PC-9 (cell line): ENCODE measurements around the gene ITPKC.

Experiments used
- EZH2 ChIP-seq: fragments of 200-600 bp; sonication (generic); IDR thresholded peaks from 2 replicates; pipeline ENCODE4 v1.8.0; 2017; ENCODE audit warnings: antibody characterized with exemption, low read depth
- TF ChIP-seq, protein P1 (sequence below): fragments of 200-600 bp; sonication (generic); conservative IDR thresholded peaks from 2 replicates; pipeline ENCODE4 v1.6.1; 2017; ENCODE audit warnings: mixed run types, antibody characterized with exemption, mild to moderate bottlenecking, moderate library complexity

GRCh38 chr19:40777937-40778705 lies 61.2 kb downstream of the ITPKC start, which contains the start of gene RAB4B:
- no peak for TF ChIP-seq EZH2
- TF ChIP-seq, protein P1, sequence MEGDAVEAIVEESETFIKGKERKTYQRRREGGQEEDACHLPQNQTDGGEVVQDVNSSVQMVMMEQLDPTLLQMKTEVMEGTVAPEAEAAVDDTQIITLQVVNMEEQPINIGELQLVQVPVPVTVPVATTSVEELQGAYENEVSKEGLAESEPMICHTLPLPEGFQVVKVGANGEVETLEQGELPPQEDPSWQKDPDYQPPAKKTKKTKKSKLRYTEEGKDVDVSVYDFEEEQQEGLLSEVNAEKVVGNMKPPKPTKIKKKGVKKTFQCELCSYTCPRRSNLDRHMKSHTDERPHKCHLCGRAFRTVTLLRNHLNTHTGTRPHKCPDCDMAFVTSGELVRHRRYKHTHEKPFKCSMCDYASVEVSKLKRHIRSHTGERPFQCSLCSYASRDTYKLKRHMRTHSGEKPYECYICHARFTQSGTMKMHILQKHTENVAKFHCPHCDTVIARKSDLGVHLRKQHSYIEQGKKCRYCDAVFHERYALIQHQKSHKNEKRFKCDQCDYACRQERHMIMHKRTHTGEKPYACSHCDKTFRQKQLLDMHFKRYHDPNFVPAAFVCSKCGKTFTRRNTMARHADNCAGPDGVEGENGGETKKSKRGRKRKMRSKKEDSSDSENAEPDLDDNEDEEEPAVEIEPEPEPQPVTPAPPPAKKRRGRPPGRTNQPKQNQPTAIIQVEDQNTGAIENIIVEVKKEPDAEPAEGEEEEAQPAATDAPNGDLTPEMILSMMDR = no peak
